SK-N-SH (cell line): ENCODE results near the gene WWOX. TPM values are rescaled to one million over a fixed set of nuclear protein-coding genes. Genes with fewer than 3 reads are reported as not detected.

ENCODE experiments used
- CTCF ChIA-PET: fragments of 300-600, 350-600 bp; formaldehyde crosslinking; extraction: SDS; loops from one replicate; lab custom pipeline; 2021; lab: Yijun Ruan, JAX
- POLR2A ChIA-PET: fragments of 350-600 bp; sonication (Branson Sonifier 250); formaldehyde crosslinking; extraction: SDS; loops from one replicate; lab custom pipeline; 2020; ENCODE audit warnings: antibody characterized with exemption, inconsistent platforms; lab: Yijun Ruan, JAX
- DNase-seq: peaks from one replicate; pipeline ENCODE4 v3.0.0; 2012
- H2AFZ ChIP-seq: fragments of 200-600 bp; sonication (generic); 2 replicates; pipeline ENCODE4 v1.8.1; 2016; ENCODE audit warnings: antibody characterized with exemption, mild to moderate bottlenecking, low read depth
- H3F3A ChIP-seq: fragments of 200-600 bp; sonication (generic); replicated peaks from 2 replicates; pipeline ENCODE3; 2016; ENCODE audit warnings: antibody characterized with exemption, mild to moderate bottlenecking; ENCODE audit not compliant: insufficient read depth
- H3K27ac ChIP-seq, 2 experiments: fragments of 200-500 bp in 1 of 2; fragments of 200-600 bp in 1 of 2; sonication (Bioruptor generic) in 1 of 2; sonication (generic), shearing (Covaris generic) in 1 of 2; 2 replicates each; pipeline versions ENCODE4 v1.5.1 to v1.6.1; 2014 to 2016; ENCODE audit warnings: low read depth in 2 of 2, inconsistent platforms in 1 of 2, low read length in 1 of 2, mild to moderate bottlenecking in 1 of 2, mixed read lengths in 1 of 2
- H3K27me3 ChIP-seq: fragments of 200-600 bp; sonication (generic), shearing (Covaris generic); 2 replicates; pipeline ENCODE4 v1.6.1; 2016; ENCODE audit warnings: mixed run types; ENCODE audit not compliant: insufficient read depth
- H3K36me3 ChIP-seq, 2 experiments: fragments of 200-500 bp in 1 of 2; fragments of 200-600 bp in 1 of 2; sonication (Bioruptor generic) in 1 of 2; sonication (generic) in 1 of 2; replicated peaks in 1 of 2; 2 replicates each; pipeline versions ENCODE3 to v1.5.1; 2014 to 2016; ENCODE audit warnings: low read length in 1 of 2, mild to moderate bottlenecking in 1 of 2; ENCODE audit not compliant: insufficient read depth in 2 of 2, control insufficient read depth in 1 of 2
- H3K4me1 ChIP-seq, 2 experiments: fragments of 200-500 bp in 1 of 2; fragments of 200-600 bp in 1 of 2; sonication (Bioruptor generic) in 1 of 2; sonication (generic), shearing (Covaris generic) in 1 of 2; 2 replicates each; pipeline versions ENCODE4 v1.5.1 to v1.6.1; 2014 to 2016; ENCODE audit warnings: low read depth in 1 of 2, low read length in 1 of 2, mixed run types in 1 of 2; ENCODE audit not compliant: insufficient read depth in 2 of 2, control insufficient read depth in 1 of 2
- H3K4me2 ChIP-seq: fragments of 200-600 bp; sonication (generic), shearing (Covaris generic); 2 replicates; pipeline ENCODE4 v1.6.1; 2017; ENCODE audit warnings: mixed run types
- H3K4me3 ChIP-seq, 2 experiments: fragments of 200-500 bp in 1 of 2; fragments of 200-600 bp in 1 of 2; sonication (Bioruptor generic) in 1 of 2; sonication (generic), shearing (Covaris generic) in 1 of 2; 2 replicates each; pipeline versions ENCODE4 v1.5.1 to v1.8.1; 2014 to 2016; ENCODE audit warnings: low read depth in 2 of 2, inconsistent platforms in 1 of 2, low read length in 1 of 2, mild to moderate bottlenecking in 1 of 2, mixed read lengths in 1 of 2, moderate library complexity in 1 of 2
- H3K79me2 ChIP-seq: fragments of 200-600 bp; sonication (generic); 2 replicates; pipeline ENCODE4 v1.8.1; 2017; ENCODE audit warnings: mild to moderate bottlenecking; ENCODE audit not compliant: insufficient read depth
- H3K9ac ChIP-seq: fragments of 200-600 bp; sonication (generic); 2 replicates; pipeline ENCODE4 v1.6.1; 2017; ENCODE audit warnings: mixed run types
- H3K9me2 ChIP-seq: fragments of 200-600 bp; sonication (generic); 2 replicates; pipeline ENCODE4 v1.6.1; 2017; ENCODE audit warnings: mixed run types
- H3K9me3 ChIP-seq: fragments of 200-600 bp; sonication (generic); 2 replicates; pipeline ENCODE4 v1.6.1; 2017; ENCODE audit warnings: mixed run types, mild to moderate bottlenecking, moderate library complexity
- H4K20me1 ChIP-seq: fragments of 200-600 bp; sonication (generic); 2 replicates; pipeline ENCODE4 v1.6.1; 2017; ENCODE audit warnings: mild to moderate bottlenecking, mixed run types; ENCODE audit not compliant: insufficient read depth
- ELF1 ChIP-seq: IDR thresholded peaks from 2 replicates; pipeline ENCODE4 v1.4.0; 2012
- GATA2 ChIP-seq: sonication (generic); formaldehyde crosslinking; IDR thresholded peaks from 2 replicates; pipeline ENCODE4 v1.5.0; 2020; ENCODE audit warnings: mild to moderate bottlenecking, missing genetic modification reagents
- NRF1 ChIP-seq: IDR thresholded peaks from 2 replicates; pipeline ENCODE4 v1.6.1; 2012; ENCODE audit warnings: low read depth, mild to moderate bottlenecking, low read length
- REST ChIP-seq: IDR thresholded peaks from 2 replicates; pipeline ENCODE4 v1.6.1; 2012; ENCODE audit warnings: mild to moderate bottlenecking, low read depth, low read length, moderate library complexity
- SMC3 ChIP-seq: IDR thresholded peaks from 2 replicates; pipeline ENCODE4 v1.6.1; 2012; ENCODE audit warnings: low read depth, low read length, improper control_type of control experiment
- TAF1 ChIP-seq: IDR thresholded peaks from 2 replicates; pipeline ENCODE4 v1.6.1; 2012; ENCODE audit warnings: low read depth, mild to moderate bottlenecking, low read length, moderate library complexity, borderline replicate concordance
- TCF12 ChIP-seq: IDR thresholded peaks from 2 replicates; pipeline ENCODE4 v1.4.0; 2012
- USF2 ChIP-seq: fragments of 150-350 bp; IDR thresholded peaks from 2 replicates; pipeline ENCODE4 v1.6.1; 2017; ENCODE audit warnings: antibody characterized with exemption, low read length, low read depth, borderline replicate concordance
- YY1 ChIP-seq: IDR thresholded peaks from 2 replicates; pipeline ENCODE4 v1.4.0; 2012; ENCODE audit warnings: low read depth, mild to moderate bottlenecking
- WGBS: methylation state at CpG from one replicate; pipeline ENCODE4 v1.1.6; 2017; ENCODE audit warnings: low lambda C conversion rate; 5-methylcytosine and 5-hydroxymethylcytosine counted together
- polyA plus RNA-seq, 3 experiments: library from polyadenylated mRNA; depleted of rRNA; stranded (reverse); fragments of >200 nt; gene quantifications; 2 replicates each; pipeline ENCODE4 v1.2.3, GENCODE V29; 2012

WWOX gene
- polyA plus RNA-seq, 1 of the 3 experiments (the other 2 are of a cell fraction), result 10.8 TPM

- TF ChIP-seq REST, result no peak
- no peak for TF ChIP-seq USF2
- TF ChIP-seq GATA2 (CRISPR knock-in tag), result no peak
- TF ChIP-seq SMC3, result no peak
These were observed 661.2 kb downstream of the WWOX start (continued) for GRCh38 chr16:78760611-78761010.

GRCh38 chr16:78761427-78761826 lies 662.0 kb downstream of the WWOX start:
- WGBS, result 51% methylated on average over 5 of the region's 5 CpGs
- no peak overlapping the region for H3K4me3 ChIP-seq
- H3K27ac ChIP-seq, result no peak overlapping the region
- no peaks in the 10 kb centered on the region for H3F3A ChIP-seq
- no peak overlapping the region for H2AFZ ChIP-seq
- H3K27me3 ChIP-seq, result no peaks in the 10 kb centered on the region
- no peaks in the 10 kb centered on the region for H3K4me1 ChIP-seq
- H3K9me2 ChIP-seq, result no peaks in the 10 kb centered on the region
- H3K79me2 ChIP-seq, result no peaks in the 10 kb centered on the region
- TF ChIP-seq TCF12 (no peak), ELF1 (no peak), YY1 (no peak)
- no peaks in the 10 kb centered on the region for H3K36me3 ChIP-seq
- ChIA-PET CTCF (interaction anchor here (2.4 kb wide), 1 partner anchor 9 kb away, joined by 12 read pairs; no protein-coding TSS in a partner anchor), POLR2A (no interaction called here)
- H3K9ac ChIP-seq, result no peak overlapping the region
- no peak overlapping the region for H3K4me2 ChIP-seq
- no peaks in the 10 kb centered on the region for H4K20me1 ChIP-seq
- no peak for DNase-seq
- H3K9me3 ChIP-seq, result no peaks in the 10 kb centered on the region

- Histone ChIP-seq H3K4me2 (no peak overlapping the region), H3K36me3 (no peaks in the 10 kb centered on the region), H3K27ac (no peak overlapping the region), H3F3A (no peaks in the 10 kb centered on the region), H2AFZ (no peak overlapping the region), H3K79me2 (no peaks in the 10 kb centered on the region), H3K9me3 (no peaks in the 10 kb centered on the region), H3K9ac (no peak overlapping the region), H3K27me3 (no peaks in the 10 kb centered on the region), H3K9me2 (no peaks in the 10 kb centered on the region), H3K4me3 (no peak overlapping the region), H4K20me1 (no peaks in the 10 kb centered on the region), H3K4me1 (no peaks in the 10 kb centered on the region)
- ChIA-PET CTCF (no interaction called here), POLR2A (no interaction called here)
- no peak for DNase-seq
- WGBS, result 14% methylated on average over 3 of the region's 6 CpGs
- TF ChIP-seq NRF1 (no peak), TAF1 (no peak)
These were observed 662.8 kb downstream of the WWOX start for GRCh38 chr16:78762222-78762621.
